GM12874 (cell line): ENCODE results near the gene PTGS1.

Experiments
- TF ChIP-seq, protein P1 (sequence below): IDR thresholded peaks from 2 replicates; pipeline ENCODE4 v1.5.1; 2011; ENCODE audit warnings: low read depth, mild to moderate bottlenecking, control low read depth, low read length, moderate library complexity; ENCODE audit not compliant: insufficient read depth

PTGS1 gene

GRCh38 chr9:122371846-122372245 lies 1.0 kb downstream of the PTGS1 start:
- TF ChIP-seq, protein P1, sequence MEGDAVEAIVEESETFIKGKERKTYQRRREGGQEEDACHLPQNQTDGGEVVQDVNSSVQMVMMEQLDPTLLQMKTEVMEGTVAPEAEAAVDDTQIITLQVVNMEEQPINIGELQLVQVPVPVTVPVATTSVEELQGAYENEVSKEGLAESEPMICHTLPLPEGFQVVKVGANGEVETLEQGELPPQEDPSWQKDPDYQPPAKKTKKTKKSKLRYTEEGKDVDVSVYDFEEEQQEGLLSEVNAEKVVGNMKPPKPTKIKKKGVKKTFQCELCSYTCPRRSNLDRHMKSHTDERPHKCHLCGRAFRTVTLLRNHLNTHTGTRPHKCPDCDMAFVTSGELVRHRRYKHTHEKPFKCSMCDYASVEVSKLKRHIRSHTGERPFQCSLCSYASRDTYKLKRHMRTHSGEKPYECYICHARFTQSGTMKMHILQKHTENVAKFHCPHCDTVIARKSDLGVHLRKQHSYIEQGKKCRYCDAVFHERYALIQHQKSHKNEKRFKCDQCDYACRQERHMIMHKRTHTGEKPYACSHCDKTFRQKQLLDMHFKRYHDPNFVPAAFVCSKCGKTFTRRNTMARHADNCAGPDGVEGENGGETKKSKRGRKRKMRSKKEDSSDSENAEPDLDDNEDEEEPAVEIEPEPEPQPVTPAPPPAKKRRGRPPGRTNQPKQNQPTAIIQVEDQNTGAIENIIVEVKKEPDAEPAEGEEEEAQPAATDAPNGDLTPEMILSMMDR: no peak

DNA sequence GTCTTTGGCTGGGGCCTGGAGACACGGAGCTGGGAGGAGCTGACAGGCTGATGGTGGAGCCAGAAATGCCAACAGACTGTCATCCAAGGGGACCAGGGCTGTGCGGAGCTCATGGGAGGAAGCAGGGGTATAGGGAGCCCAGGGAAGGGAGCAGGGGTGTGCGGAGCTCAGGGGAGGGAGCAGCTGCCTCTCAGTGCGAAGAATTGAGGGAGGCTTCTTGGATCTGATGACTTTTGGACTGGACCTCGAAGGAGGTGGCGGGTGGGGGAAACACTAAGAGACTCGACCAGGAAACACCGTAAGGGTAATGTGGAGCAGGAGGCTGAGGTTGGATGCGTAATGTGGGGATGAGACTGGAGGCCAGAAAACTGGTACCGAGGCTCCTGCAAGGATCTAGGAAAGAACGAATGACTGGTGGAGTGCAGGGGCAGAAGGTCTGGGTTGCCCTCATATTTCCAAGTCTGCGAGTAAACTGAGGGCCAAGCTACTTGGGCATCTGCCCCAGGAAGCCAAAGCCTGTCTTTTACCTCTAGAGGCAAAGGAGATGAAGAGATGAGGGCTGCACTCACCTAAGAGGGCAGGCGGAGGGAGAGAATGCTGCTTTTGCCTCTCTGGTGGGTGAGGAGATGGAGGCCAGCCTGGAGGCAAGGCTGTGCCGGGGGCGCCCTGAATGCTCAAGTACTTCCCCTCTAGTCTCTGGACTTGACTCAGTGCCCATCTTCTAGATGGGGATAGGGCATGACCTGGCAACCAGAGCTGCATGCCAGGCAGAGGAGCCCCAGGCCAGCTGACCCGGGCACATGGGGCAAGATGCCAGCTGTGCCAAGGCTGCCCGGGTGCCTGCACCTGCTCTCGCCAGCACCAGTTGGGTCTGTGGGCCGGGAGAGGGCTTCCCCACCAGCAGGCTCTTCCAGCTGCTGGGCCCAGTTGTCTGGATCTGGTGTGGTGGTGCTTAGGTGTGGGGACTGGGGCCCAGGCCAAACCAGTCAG lies 2.3 kb downstream of the PTGS1 start:
- TF ChIP-seq, protein P1: no peak

- TF ChIP-seq, protein P1: no peak
These were observed 4.1 kb downstream of the PTGS1 start for GRCh38 chr9:122374885-122375420.

DNA sequence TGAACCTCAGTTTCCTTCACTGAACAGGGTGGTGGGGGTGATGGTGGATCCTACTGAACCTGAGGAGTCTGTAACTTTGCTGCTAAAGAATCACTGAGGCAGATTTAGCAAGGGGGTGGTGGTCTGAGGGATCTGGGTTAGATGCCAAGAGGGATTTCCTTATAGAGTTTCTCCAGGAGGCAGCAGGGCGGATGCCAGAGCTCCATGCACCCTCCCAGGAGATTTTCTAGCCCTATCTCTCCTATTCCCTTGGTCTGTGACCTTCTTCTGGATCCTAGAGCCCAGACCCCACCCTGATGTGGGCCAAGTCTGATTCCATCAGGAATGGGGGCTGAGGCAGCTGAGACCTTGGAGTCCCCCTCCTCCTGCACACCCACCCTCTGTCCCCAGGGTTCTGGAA lies 6.0 kb downstream of the PTGS1 start:
- TF ChIP-seq, protein P1: no peak

- TF ChIP-seq, protein P1: no peak
These were observed 6.7 kb downstream of the PTGS1 start for GRCh38 chr9:122377241-122378164.

- TF ChIP-seq, protein P1: no peak
These were observed 7.4 kb downstream of the PTGS1 start for GRCh38 chr9:122378236-122378635.

GRCh38 chr9:122379340-122379739 lies 8.5 kb downstream of the PTGS1 start:
- TF ChIP-seq, protein P1: peak; percentile 54
